HG03025 (cell line): ENCODE measurements around the gene SLC29A1.

ENCODE experiments used
- ATAC-seq: cut with Tn5 transposase; IDR thresholded peaks from one replicate; pipeline ENCODE4 v1.9.1; 2021; ENCODE audit warnings: mild to moderate bottlenecking, moderate library complexity; ENCODE audit not compliant: unreplicated experiment, low FRiP score

The SLC29A1 gene

DNA sequence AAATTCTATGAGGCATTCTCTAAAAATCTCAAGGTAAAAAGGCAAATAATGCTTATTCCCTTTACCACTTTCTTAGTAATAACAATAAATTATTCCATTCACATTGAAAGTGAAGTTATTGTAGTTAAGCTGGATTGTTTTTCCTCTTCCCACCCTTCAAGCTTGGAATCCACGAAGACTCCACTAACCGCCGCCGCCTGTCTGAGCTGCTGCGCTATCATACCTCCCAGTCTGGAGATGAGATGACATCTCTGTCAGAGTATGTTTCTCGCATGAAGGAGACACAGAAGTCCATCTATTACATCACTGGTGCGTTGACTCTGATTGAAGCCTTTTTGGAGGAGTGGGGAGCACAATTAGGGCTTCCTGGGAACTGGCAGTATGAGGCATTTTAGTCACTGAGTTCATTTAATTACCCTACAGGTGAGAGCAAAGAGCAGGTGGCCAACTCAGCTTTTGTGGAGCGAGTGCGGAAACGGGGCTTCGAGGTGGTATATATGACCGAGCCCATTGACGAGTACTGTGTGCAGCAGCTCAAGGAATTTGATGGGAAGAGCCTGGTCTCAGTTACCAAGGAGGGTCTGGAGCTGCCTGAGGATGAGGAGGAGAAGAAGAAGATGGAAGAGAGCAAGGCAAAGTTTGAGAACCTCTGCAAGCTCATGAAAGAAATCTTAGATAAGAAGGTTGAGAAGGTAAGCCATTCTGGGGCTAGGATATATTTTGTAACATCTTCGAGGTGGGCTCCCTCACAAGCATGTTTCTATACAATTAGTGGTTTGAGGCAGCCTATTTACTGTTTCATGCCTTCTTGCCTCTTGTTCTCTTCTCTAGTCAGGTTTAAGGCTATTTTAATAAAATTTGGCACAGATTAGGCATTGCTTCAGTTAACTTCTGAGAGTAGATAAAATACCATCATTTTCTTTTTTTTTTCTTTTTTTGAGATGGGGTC, 28.5 kb downstream of the SLC29A1 start:
- ATAC-seq, result no peak

DNA sequence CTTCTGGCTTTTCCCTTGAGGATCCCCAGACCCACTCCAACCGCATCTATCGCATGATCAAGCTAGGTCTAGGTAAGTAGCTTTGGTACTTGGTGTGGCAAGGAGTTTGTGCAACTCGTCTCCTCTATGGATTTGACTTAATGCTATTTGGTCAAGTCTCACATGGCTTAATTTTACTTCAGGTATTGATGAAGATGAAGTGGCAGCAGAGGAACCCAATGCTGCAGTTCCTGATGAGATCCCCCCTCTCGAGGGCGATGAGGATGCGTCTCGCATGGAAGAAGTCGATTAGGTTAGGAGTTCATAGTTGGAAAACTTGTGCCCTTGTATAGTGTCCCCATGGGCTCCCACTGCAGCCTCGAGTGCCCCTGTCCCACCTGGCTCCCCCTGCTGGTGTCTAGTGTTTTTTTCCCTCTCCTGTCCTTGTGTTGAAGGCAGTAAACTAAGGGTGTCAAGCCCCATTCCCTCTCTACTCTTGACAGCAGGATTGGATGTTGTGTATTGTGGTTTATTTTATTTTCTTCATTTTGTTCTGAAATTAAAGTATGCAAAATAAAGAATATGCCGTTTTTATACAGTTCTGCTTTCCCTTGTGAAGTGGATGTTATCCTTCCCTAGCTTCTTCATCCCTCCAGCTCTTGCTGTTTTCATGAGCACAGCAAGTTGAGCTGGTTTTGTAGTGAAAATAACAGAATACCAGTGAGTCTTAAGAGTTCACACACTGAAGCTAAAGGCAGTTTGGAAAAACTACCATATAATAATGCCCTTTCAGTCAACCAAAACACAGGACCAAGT, 30.1 kb downstream of the SLC29A1 start:
- ATAC-seq, result no peak

DNA sequence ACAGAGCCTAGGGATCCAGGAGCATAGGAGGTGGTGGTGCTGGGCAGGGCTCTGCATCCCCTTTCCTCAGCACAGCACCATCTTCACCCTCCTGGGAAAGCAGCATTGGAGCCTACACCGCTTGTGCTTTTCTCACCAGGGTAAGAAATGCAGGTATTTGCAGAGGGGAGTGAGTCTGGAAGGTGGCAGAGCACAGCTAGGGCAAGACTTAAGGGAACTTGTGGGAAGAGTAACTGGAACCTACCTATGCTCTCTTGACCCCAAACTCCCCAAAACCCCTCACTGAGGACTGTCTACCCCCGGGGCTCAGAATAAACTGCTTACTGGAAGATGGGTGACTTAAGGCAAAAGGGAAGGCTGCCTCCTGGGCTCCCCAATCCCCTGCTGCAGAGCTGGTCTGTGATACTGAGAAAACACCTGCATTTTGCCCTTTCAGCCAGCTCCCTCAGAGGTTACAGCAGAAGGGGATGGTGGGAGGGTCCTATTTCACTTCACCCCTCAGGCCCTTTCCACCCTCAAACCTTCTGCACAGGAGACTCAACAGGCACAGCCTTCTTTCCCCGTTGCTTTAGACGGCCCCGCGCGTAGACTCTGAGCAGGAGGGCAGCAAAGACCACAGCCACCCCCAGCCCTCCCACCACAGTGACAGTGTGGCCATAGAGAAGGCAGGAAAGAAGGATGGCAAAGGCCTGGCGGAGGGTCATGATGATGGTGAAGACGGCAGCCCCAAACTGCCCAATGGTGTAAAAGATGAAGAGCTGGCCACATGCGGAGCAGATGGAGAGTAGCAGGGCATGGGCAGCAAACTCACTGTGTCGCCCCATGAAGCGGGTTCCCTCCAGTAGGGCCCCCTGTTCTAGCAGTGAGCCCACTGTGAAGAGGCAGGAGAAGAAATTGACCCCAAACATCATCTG, 31.1 kb downstream of the SLC29A1 start:
- no peak for ATAC-seq

DNA sequence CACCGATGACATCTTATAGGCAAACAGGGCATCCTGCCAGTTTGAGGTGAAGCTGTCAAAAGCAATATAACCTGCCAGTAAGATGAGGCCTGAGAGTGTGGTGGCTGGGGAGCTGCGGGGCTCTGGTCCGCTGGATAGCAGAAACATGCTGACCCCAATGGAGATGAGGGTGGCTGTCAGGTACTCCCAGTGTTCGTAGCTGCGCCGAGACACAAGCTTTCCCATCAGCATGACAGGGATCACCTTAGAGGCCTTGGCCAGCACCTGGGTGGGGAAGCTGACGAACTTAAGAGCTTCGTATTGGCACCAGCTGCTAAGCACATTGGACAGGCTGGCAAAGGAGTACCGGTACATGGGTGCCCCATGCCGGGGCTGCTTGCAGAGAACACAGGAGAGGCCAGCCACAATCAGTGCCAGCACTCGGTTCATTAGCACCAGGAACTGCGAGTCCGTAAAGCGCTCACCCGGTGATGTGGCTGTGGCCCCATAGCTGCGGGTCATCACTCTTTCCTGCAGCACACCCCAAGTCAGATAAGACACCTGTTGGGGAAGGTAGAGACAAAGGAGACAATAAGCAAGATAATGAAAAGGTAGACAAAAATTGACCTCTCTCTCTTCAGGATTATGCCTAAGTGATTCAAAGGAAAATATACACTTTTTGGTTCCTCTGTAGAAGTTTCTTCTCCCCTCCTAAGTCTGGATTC, 31.9 kb downstream of the SLC29A1 start:
- ATAC-seq, result no peak

- ATAC-seq, result no peak
Measured at GRCh38 chr6:44255871-44256774, 32.7 kb downstream of the SLC29A1 start.

GRCh38 chr6:44256775-44257024, 33.3 kb downstream of the SLC29A1 start:
- no peak for ATAC-seq

DNA sequence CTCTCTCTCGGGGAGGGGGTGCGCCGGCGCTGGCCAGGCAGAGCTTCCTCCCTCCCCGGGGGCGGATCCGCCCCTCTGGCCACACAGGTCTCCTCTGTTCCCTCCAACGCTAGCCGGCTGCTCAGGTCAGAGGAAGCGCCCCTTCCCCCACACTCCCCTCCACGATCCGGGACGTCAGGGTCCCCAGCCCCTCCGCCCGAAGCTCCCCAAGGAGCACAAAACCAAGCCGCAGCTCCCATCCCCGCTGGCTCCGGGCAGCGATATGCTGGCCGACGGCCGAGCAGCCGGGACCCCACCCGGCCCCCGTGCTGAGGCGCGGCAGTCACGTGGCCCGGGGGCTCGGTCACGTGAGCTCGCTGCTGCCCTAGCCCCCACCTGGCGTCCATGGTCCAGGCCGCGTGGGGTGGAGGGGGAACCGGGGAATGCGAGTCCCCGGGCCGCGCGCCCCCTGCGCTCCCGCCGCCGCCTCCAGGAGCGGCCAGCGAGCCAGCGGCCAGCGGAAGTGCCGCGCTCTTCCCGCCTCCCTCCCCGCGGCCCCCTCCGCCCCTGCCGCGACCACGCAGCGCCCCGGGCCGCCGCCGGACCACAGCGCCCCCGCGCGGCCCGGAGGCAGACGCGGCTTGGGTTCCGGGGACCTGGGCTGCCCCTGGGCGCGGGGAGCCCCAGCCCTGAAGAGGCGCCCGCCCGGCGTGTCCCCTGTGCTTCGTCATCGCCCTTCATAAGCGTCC, 33.8 kb downstream of the SLC29A1 start, which contains the start of gene SLC35B2:
Gene SLC35B2, minus strand, starts transcription at position 504 of the 728 bp plus-strand sequence. Its CDS starts 118 bp downstream, at position 386.
- peak; percentile 42 for ATAC-seq

GRCh38 chr6:44257753-44258324, 34.4 kb downstream of the SLC29A1 start:
- ATAC-seq, result peak; percentile 2

DNA sequence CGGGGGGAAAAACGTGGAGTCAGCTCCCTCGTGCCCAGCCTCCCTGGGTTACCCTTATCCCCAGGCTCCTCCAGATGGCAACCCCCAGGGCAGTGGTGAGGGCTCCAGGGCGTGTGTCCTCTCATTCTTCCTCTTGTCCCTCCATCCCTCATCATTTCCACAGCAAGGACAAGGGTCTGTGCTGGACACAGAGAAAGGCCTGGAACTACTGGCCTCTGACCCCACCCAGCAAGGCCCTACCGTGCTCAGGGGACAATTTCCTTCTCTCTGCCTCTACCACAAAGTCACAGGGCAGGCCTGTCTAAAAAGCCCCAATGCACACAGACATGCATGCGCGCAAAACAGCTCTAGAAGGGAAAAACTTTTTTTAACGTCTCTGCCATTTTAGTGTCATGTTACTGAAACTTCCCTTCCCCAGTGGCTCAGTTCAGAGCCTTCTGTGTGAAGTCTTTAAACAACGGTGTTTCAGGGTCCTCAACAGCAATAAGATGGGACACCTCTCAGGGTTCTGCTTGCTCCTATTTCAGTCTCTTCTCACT, 35.0 kb downstream of the SLC29A1 start:
- no peak for ATAC-seq

GRCh38 chr6:44258921-44259320, 35.5 kb downstream of the SLC29A1 start:
- ATAC-seq, result no peak

GRCh38 chr6:44260011-44260410, 36.6 kb downstream of the SLC29A1 start:
- no peak for ATAC-seq

DNA sequence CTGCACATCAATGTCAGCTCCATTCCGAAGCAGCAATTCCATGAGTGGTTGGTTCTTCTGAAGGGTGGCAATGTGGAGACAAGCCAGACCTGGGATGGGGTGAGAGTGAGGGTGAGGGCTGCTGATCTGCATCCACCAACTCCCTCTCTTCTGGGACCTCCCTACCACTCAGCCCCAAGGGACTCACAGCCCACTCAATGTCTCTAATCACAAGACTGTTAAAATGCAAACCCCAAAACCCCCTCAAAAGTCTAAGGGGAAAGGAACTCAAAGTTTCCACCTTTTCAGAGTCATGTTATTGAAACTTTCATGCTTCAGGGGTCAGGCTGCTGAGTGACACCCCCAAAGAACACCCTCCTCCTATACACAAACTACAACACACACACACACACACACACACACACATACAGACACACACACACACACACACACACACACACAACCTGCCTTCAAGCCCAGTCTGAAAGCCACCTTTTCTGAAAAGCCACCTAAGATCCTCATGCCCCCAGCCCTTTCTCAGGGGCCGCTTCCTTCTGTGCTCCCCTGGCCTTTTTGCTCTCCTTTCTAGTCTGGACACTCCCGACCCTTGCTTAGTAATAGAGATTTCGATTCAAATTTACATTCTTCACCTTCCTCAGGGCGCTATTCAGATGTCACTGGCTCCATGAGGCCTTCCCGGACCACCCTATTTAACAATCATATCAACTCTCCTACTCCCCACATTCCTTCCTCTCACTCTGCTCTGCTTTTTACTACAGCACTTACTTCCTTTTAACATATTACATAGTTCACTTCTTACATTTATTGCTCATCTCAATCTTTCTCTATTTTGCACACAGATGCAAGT, 37.3 kb downstream of the SLC29A1 start:
- no peak for ATAC-seq

DNA sequence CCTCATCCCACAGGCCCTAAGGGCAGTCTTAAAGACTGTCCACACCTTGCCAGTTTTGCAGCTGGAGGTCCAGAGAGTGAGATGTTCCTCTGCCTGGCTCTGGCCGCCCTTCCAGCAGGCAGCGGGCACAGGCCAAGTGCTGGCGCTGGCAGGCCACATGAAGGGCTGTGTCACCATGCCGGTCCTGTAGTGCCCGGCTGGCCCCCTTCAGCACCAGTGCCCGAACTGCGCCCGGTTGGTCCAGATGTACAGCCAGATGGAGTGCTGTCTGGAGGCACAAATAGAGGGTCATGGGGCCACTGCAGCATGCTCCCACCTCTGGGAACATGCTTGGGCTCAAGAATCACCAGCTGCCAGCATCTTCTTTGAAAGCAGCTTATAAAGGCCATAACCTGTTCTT, 38.2 kb downstream of the SLC29A1 start:
- ATAC-seq, result no peak

DNA sequence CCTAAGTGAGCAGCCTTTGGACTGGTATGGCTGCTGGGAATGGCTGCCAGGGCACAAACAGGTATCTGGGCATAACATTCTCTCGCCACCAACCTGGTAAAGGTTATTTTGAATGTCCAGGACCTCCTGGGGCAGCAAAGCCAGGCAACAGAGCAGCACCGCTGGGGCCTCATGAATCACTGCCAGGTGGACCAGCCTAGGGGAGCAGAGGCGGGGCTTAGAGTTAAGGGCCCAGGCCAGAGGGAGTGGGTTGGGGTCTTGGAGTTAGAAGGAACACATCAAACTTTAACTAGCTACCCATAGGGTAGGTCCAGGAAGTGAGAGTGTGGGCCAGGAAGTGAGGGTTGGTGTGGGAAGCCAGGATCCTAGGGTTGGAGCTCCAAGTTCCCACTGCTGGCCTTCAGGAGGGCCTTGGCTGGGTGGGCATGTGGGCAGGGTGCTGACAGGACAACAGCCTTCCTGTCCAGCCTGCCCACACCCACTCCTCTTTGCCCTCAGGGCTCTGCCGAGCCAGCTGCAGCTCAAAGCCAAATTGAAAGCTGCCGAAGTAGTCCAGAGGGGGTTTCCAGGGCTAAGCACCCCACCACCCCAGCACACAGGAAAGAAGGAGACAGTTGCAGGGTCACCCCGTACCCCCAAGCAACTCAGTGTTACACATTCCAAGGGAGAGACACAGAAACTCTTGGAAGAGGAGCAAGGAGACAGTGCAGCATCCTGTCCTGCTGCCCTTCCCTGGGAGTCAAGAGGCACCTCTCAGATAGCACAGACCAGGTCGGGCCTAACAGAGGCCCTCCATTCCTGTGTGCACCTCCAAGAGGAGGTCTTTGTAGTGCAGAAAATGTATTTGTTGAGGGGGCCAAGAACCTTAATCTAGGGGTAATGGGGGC, 39.3 kb downstream of the SLC29A1 start:
- ATAC-seq, result no peak

- no peak for ATAC-seq
Measured at GRCh38 chr6:44263354-44264100, 40.1 kb downstream of the SLC29A1 start.
